Measurements from ENCODE around the gene MAP4K4. TPM values are rescaled to one million over a fixed set of nuclear protein-coding genes. Genes with fewer than 3 reads are reported as not detected.
"Not testable (repeated sequence)": the region's sequence is repeated elsewhere in the genome, so short reads cannot be mapped to it uniquely, and the experiment has no call there.

MAP4K4 gene
- total RNA-seq, 1 donor from 2014 or later, result 166 TPM

DNA sequence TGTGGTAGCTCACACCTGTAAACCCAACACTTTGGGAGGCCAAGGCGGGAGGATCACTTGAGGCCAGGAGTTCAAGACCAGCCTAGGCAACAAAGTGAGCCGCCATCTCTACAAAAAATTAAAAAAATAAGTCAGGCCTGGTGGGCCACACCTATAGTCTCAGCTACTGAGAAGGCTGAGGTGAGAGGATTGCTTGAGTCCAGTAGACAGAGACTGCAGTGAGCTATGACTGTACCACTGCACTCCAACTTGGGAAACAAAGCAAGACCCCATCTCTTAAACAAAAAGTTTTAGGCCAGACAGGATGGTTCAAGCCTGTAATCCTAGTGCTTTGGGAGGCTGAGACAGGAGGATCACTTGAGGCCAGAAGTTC, 224.4 kb downstream of the MAP4K4 start:
- peaks cover 25% of the 10 kb centered on the region for H3K9me3 Mint-ChIP-seq
- no peaks in the 10 kb centered on the region for H3K36me3 Mint-ChIP-seq
- TF ChIP-seq, protein P1, sequence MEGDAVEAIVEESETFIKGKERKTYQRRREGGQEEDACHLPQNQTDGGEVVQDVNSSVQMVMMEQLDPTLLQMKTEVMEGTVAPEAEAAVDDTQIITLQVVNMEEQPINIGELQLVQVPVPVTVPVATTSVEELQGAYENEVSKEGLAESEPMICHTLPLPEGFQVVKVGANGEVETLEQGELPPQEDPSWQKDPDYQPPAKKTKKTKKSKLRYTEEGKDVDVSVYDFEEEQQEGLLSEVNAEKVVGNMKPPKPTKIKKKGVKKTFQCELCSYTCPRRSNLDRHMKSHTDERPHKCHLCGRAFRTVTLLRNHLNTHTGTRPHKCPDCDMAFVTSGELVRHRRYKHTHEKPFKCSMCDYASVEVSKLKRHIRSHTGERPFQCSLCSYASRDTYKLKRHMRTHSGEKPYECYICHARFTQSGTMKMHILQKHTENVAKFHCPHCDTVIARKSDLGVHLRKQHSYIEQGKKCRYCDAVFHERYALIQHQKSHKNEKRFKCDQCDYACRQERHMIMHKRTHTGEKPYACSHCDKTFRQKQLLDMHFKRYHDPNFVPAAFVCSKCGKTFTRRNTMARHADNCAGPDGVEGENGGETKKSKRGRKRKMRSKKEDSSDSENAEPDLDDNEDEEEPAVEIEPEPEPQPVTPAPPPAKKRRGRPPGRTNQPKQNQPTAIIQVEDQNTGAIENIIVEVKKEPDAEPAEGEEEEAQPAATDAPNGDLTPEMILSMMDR (conservative IDR thresholded peaks at IDR 0.05), result no peak
- no peak for DNase-seq (ENCODE audit: extremely low spot score, unreplicated experiment)
- peaks cover 5% of the 10 kb centered on the region for H3K27me3 Mint-ChIP-seq
- H3K4me1 Mint-ChIP-seq (ENCODE audit: unreplicated experiment), result no peaks in the 10 kb centered on the region
- H3K4me3 Mint-ChIP-seq, result no peak overlapping the region
- H3K27ac Mint-ChIP-seq, result no peak overlapping the region

DNA sequence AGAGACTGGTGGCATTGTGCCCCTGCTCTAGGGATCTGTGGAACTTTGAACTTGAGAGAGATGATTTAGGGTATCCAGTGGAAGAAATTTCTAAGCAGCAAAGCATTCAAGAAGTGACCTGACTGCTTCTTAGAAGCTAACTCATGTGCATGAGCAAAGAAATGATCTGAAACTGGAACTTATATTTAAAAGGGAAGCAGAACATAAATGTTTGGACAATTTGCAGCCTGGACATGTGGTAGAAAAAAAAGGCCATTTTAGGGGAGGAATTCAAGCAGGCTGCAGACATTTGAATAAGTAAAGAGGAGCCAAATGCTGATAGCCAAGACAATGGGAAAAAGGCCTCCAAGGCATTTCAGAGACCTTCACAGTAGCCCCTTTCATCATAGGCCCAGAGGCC, 226.8 kb downstream of the MAP4K4 start:
- H3K27ac Mint-ChIP-seq; H3K36me3 Mint-ChIP-seq; H3K27me3 Mint-ChIP-seq; H3K4me1 Mint-ChIP-seq (ENCODE audit: unreplicated experiment); DNase-seq (ENCODE audit: extremely low spot score, unreplicated experiment); H3K4me3 Mint-ChIP-seq: not testable (repeated sequence)
- H3K9me3 Mint-ChIP-seq, result peaks cover 25% of the 10 kb centered on the region

DNA sequence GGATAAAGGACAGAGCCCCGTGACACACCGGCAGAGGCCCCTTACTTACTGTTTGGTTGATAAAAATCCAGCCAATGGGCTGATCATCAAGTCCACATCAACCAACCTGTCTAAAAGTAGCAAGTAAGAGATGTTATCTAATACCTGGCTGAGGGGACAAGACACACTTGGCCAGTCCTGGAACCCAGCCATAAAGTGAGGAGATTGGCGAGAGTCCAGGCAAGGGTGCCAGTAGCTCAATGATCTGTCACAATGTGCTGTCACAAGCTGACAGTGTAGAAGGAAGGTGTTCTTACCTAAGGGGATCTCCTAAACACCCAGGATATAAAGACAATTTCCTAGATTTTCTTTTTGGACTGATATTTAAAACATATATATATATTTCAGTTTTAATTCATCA, 232.5 kb downstream of the MAP4K4 start:
- TF ChIP-seq, protein P1 (conservative IDR thresholded peaks at IDR 0.05), result no peak
- no peak overlapping the region for H3K4me3 Mint-ChIP-seq
- no peak overlapping the region for H3K27ac Mint-ChIP-seq
- no peaks in the 10 kb centered on the region for H3K27me3 Mint-ChIP-seq
- no peaks in the 10 kb centered on the region for H3K4me1 Mint-ChIP-seq (ENCODE audit: unreplicated experiment)
- H3K36me3 Mint-ChIP-seq, result no peaks in the 10 kb centered on the region
- DNase-seq (ENCODE audit: extremely low spot score, unreplicated experiment), result no peak
- peaks cover 12% of the 10 kb centered on the region for H3K9me3 Mint-ChIP-seq

DNA sequence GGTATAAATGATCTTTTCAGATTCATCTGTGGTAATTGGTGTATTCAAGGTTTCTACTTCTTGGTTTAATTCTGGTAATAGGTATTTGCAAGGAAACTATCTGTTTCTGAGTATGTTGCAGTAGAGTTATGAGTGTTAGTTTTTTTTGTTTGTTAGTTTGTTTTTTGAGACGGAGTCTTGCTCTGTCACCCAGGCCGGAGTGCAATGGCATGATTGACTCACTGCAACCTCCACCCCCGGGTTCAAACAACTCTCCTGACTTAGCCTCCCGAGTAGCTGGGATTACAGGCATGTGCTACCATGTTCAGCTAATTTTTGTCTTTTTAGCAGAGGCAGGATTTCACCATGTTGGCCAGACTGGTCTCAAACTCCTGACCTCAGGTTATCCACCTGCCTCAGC, 233.3 kb downstream of the MAP4K4 start:
- no peaks in the 10 kb centered on the region for H3K27me3 Mint-ChIP-seq
- no peak overlapping the region for H3K4me3 Mint-ChIP-seq
- H3K9me3 Mint-ChIP-seq, result peaks cover 8% of the 10 kb centered on the region
- H3K36me3 Mint-ChIP-seq, result no peaks in the 10 kb centered on the region
- TF ChIP-seq, protein P1 (conservative IDR thresholded peaks at IDR 0.05), result no peak
- no peak overlapping the region for H3K27ac Mint-ChIP-seq
- H3K4me1 Mint-ChIP-seq (ENCODE audit: unreplicated experiment), result no peaks in the 10 kb centered on the region
- DNase-seq (ENCODE audit: extremely low spot score, unreplicated experiment), result no peak

DNA sequence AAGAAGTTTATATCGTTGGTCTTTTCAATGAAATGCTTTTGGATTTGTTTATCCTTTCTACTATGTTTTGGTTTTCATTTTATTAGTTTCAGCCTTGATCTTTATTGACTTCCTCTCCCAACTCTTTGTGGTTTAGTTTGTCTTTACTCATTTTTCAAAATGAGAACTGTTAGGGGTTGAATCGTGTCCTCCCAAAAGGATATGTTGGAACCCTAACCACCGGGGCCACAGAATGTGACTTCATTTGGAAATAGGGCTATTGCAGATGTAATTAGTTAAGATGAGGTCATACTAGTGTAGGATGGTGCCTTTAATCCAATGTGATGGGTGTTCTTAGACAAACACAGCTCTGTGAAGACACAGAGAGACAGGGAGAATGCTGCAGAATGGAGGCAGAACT, 233.9 kb downstream of the MAP4K4 start:
- TF ChIP-seq, protein P1 (conservative IDR thresholded peaks at IDR 0.05), result no peak
- Mint-ChIP-seq H3K4me3 (no peak overlapping the region), H3K27ac (no peak overlapping the region), H3K27me3 (no peaks in the 10 kb centered on the region), H3K9me3 (peaks cover 6% of the 10 kb centered on the region), H3K36me3 (no peaks in the 10 kb centered on the region), H3K4me1 (ENCODE audit: unreplicated experiment) (no peaks in the 10 kb centered on the region)
- no peak for DNase-seq (ENCODE audit: extremely low spot score, unreplicated experiment)

DNA sequence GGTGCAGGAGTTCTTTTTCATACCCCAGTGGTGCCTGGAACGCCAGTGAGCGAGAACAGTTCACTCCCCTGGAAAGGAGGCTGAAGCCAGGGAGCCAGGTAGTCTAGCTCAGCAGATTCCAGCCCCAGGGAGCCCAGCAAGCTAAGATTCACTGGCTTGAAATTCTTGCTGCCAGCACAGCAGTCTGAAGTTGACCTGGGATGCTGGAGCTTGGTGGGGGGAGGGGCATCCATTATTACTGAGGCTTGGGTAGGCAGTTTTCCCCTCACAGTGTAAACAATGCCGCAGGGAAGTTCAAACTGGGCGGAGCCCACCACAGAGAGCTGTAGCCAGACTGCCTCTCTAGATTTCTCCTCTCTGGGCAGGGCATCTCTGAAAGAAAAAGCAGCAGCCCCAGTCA, 238.3 kb downstream of the MAP4K4 start:
- not testable (repeated sequence) for DNase-seq (ENCODE audit: extremely low spot score, unreplicated experiment); H3K27me3 Mint-ChIP-seq; H3K36me3 Mint-ChIP-seq; H3K27ac Mint-ChIP-seq; H3K4me1 Mint-ChIP-seq (ENCODE audit: unreplicated experiment); H3K4me3 Mint-ChIP-seq
- peaks cover 13% of the 10 kb centered on the region for H3K9me3 Mint-ChIP-seq

DNA sequence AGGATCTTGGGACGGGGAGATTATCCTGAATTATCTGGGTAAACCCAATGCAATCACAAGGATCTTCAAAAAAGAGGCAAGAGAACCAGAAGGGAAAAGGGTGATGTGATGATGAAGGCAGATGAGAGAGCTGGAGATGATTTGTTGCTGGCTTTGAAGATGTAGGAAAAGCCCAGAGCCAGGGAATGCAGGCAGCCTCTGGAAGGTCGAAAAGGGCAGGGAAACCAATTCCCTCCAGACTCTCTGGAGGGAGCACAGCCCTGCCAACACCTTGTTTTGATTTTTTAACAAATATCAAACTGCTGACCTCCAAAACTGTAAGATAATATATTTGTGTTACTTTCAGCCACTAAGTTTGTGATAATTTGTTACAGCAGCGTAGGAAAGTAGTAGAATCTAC, 245.3 kb downstream of the MAP4K4 start:
- no peak overlapping the region for H3K4me3 Mint-ChIP-seq
- TF ChIP-seq, protein P1 (conservative IDR thresholded peaks at IDR 0.05), result no peak
- H3K27ac Mint-ChIP-seq, result no peak overlapping the region
- DNase-seq (ENCODE audit: extremely low spot score, unreplicated experiment), result no peak
- H3K9me3 Mint-ChIP-seq, result peaks cover 12% of the 10 kb centered on the region
- H3K4me1 Mint-ChIP-seq (ENCODE audit: unreplicated experiment), result no peaks in the 10 kb centered on the region
- H3K27me3 Mint-ChIP-seq, result peaks cover 5% of the 10 kb centered on the region
- H3K36me3 Mint-ChIP-seq, result no peaks in the 10 kb centered on the region

Data from type B pancreatic cell (in vitro differentiated cells).